ENCODE measurements around the gene TTYH2.

GRCh38 chr17:74245871-74246270 is 32.5 kb downstream of the TTYH2 start:
- TF ChIP-seq CTCF (conservative IDR thresholded peaks at IDR 0.05; ENCODE audit: low read length) (no peak), EZH2phosphoT487 (IDR thresholded peaks at IDR 0.05; ENCODE audit: borderline replicate concordance, low read depth, low read length) (no peak)
